ENCODE data around the gene TLN1. TPM values are rescaled to one million over a fixed set of nuclear protein-coding genes. Genes with fewer than 3 reads are reported as not detected.

The TLN1 gene
- total and polyA plus RNA-seq, 2 experiments from 2014 or later: 198 to 527 TPM

DNA sequence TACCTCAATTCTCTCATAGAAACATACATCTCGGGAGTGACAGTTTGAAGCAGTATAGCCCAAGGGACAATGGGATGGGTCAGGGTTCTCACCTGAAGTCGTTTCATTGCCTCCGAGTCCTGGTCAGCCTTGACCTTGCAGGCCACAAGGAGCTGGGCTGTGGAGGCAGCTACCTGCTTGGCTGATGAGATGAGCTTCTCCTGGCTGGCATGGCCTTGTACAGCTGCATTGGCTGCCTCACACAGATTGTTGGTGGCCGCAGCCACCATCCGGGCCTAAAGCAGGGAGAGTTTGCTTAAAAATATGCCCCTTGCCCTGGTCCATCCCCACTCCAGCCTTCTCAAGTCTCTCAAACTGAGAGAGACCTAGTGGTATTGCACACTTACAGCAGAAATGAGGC lies 33.8 kb downstream of the TLN1 start:
- in situ Hi-C loops (cut with MboI): no loop called here
- TF ChIP-seq EZH2 (IDR thresholded peaks at IDR 0.05; ENCODE audit: insufficient read depth, poor library complexity, severe bottlenecking): no peak
- no peak for TF ChIP-seq EZH2phosphoT487 (IDR thresholded peaks at IDR 0.05; ENCODE audit: insufficient read depth, low read depth)
- peaks cover 20% of the 10 kb centered on the region for H3K4me1 ChIP-seq (ENCODE audit: insufficient read depth)
- H3K4me2 ChIP-seq (ENCODE audit: unreplicated experiment): no peak overlapping the region
- peaks cover 24% of the 10 kb centered on the region for H3K79me2 ChIP-seq (ENCODE audit: insufficient read depth)
- no peaks in the 10 kb centered on the region for H3K27me3 ChIP-seq (replicated peaks; ENCODE audit: insufficient read depth)
- no peaks in the 10 kb centered on the region for H3K9me3 ChIP-seq (ENCODE audit: low read depth)
- H3K27ac ChIP-seq: no peak overlapping the region
- no peak overlapping the region for H3K4me3 ChIP-seq
- peaks cover 76% of the 10 kb centered on the region for H3K36me3 ChIP-seq (ENCODE audit: low read depth)
- DNase-seq: no peak
- H3F3A ChIP-seq (ENCODE audit: insufficient read depth): peaks cover 95% of the 10 kb centered on the region
- no peaks in the 10 kb centered on the region for H4K20me1 ChIP-seq (ENCODE audit: insufficient read depth)
- H3K9me2 ChIP-seq (ENCODE audit: insufficient read depth): no peaks in the 10 kb centered on the region
- no peak overlapping the region for H3K9ac ChIP-seq
- H2AFZ ChIP-seq: no peak overlapping the region
- WGBS, 2 experiments (ENCODE audit: low coverage in 1 of 2, low lambda C conversion rate in 2 of 2, missing lambda C conversion rate in 2 of 2): 78 to 85% methylated on average over 5 of the region's 5 CpGs

DNA sequence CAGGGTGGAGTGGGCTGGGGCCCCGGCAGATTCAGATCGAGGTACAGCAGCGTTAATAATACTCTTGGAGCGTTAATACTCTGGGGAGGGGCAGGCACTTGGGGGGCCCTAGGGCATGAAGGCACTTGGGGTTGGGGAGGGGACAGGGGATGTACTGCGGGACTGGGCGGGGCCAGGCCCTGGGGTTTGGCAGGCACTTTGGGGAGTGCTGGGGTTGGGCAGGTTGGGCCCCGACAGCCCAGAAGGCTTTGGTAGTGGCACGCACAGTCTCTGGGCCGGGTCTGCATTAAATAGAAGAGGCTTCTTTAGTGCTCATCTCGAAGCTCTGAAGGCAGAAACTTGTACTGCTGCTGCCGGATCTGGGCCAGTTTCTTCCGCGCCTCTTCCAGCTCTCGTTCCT lies 34.5 kb downstream of the TLN1 start:
- Histone ChIP-seq H4K20me1 (ENCODE audit: insufficient read depth) (no peaks in the 10 kb centered on the region), H3K4me2 (ENCODE audit: unreplicated experiment) (no peak overlapping the region), H3K9me3 (ENCODE audit: low read depth) (no peaks in the 10 kb centered on the region), H3K9ac (no peak overlapping the region), H3F3A (ENCODE audit: insufficient read depth) (peaks cover 91% of the 10 kb centered on the region), H3K27ac (no peak overlapping the region), H3K4me3 (no peak overlapping the region), H3K27me3 (replicated peaks; ENCODE audit: insufficient read depth) (no peaks in the 10 kb centered on the region), H2AFZ (no peak overlapping the region), H3K4me1 (ENCODE audit: insufficient read depth) (peaks cover 20% of the 10 kb centered on the region), H3K9me2 (ENCODE audit: insufficient read depth) (no peaks in the 10 kb centered on the region), H3K79me2 (ENCODE audit: insufficient read depth) (peaks cover 24% of the 10 kb centered on the region), H3K36me3 (ENCODE audit: low read depth) (peaks cover 68% of the 10 kb centered on the region)
- 82 to 87% methylated on average over 12 to 14 of the region's 14 CpGs for WGBS, 2 experiments (ENCODE audit: low coverage in 1 of 2, low lambda C conversion rate in 2 of 2, missing lambda C conversion rate in 2 of 2)
- in situ Hi-C loops (cut with MboI): no loop called here
- DNase-seq: no peak
- TF ChIP-seq EZH2 (IDR thresholded peaks at IDR 0.05; ENCODE audit: insufficient read depth, poor library complexity, severe bottlenecking): no peak
- no peak for TF ChIP-seq EZH2phosphoT487 (IDR thresholded peaks at IDR 0.05; ENCODE audit: insufficient read depth, low read depth)

DNA sequence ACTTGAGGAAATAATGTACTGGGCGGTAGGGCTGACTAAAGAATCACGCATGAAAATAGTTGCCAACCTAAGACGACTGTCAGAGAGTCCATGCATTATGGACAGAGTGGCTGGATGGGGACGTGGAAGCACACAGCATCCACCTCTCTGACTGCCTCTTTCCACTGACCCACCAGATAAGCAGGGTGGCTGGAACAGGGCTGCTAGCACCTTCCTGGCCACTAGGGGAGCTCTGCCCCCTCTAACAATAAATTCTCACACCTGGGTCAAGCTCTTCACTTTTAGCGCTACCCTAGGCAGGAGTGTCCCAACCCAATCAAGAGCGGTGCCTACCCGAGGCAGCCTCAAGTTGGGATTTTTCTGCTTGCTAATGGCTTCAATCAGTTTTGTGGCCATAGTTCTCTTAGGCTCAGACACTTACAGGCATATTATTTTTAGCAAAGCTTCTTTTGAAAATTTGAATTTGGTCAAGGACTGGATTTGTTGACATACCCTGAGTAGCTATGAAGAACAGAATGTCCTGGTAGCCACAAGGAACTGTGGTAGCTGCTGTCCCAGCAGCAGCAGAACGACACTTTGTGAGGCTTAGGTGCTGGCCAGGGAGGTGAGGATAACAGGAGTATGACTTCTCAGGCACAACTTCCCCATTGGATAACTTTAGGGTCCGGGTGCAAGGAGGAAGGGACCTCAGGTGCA lies 35.3 kb downstream of the TLN1 start:
- H3K36me3 ChIP-seq (ENCODE audit: low read depth): peaks cover 60% of the 10 kb centered on the region
- H3K9me2 ChIP-seq (ENCODE audit: insufficient read depth): no peaks in the 10 kb centered on the region
- no peaks in the 10 kb centered on the region for H3K9me3 ChIP-seq (ENCODE audit: low read depth)
- H3K4me2 ChIP-seq (ENCODE audit: unreplicated experiment): no peak overlapping the region
- no peak overlapping the region for H2AFZ ChIP-seq
- TF ChIP-seq EZH2 (IDR thresholded peaks at IDR 0.05; ENCODE audit: insufficient read depth, poor library complexity, severe bottlenecking): no peak
- TF ChIP-seq EZH2phosphoT487 (IDR thresholded peaks at IDR 0.05; ENCODE audit: insufficient read depth, low read depth): no peak
- no peak overlapping the region for H3K9ac ChIP-seq
- peak overlapping the region; percentile 86 for H3K27ac ChIP-seq
- peaks cover 91% of the 10 kb centered on the region for H3F3A ChIP-seq (ENCODE audit: insufficient read depth)
- no peaks in the 10 kb centered on the region for H4K20me1 ChIP-seq (ENCODE audit: insufficient read depth)
- WGBS, 2 experiments (ENCODE audit: low coverage in 1 of 2, low lambda C conversion rate in 2 of 2, missing lambda C conversion rate in 2 of 2): 59 to 62% methylated on average over 9 of the region's 9 CpGs
- no peaks in the 10 kb centered on the region for H3K27me3 ChIP-seq (replicated peaks; ENCODE audit: insufficient read depth)
- DNase-seq: peak; percentile 66
- no peak overlapping the region for H3K4me3 ChIP-seq
- peaks cover 21% of the 10 kb centered on the region for H3K79me2 ChIP-seq (ENCODE audit: insufficient read depth)
- H3K4me1 ChIP-seq (ENCODE audit: insufficient read depth): peaks cover 24% of the 10 kb centered on the region
- in situ Hi-C loops (cut with MboI): no loop called here

DNA sequence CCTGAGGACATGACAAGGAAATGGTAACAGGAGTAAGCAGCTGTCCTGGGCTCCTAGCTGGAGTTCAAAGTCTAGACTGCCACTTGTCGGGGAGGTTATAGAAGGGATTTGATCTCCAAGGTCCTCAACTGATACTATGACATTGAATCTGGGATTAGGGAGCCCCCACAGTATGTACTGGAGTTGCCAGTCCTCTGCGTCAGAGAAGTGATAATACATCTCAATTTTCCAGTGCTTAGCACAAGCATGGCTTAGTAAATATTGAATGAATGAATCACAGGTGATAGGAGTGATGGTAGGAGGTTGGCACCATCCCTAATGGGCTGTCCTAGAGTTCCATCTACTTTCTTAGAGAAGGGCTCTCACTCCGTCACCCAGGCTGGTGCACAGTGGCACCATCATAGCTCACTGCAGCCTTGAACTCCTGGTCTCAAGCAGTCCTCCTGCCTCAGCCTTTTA lies 36.0 kb downstream of the TLN1 start:
- no peaks in the 10 kb centered on the region for H4K20me1 ChIP-seq (ENCODE audit: insufficient read depth)
- no peak overlapping the region for H3K4me2 ChIP-seq (ENCODE audit: unreplicated experiment)
- in situ Hi-C loops (cut with MboI): no loop called here
- DNase-seq: peak; percentile 33
- H3K9me3 ChIP-seq (ENCODE audit: low read depth): no peaks in the 10 kb centered on the region
- peaks cover 28% of the 10 kb centered on the region for H3K4me1 ChIP-seq (ENCODE audit: insufficient read depth)
- H3K9me2 ChIP-seq (ENCODE audit: insufficient read depth): no peaks in the 10 kb centered on the region
- H3K36me3 ChIP-seq (ENCODE audit: low read depth): peaks cover 53% of the 10 kb centered on the region
- peaks cover 90% of the 10 kb centered on the region for H3F3A ChIP-seq (ENCODE audit: insufficient read depth)
- 95 to 96% methylated on average over 3 of the region's 3 CpGs for WGBS, 2 experiments (ENCODE audit: low coverage in 1 of 2, low lambda C conversion rate in 2 of 2, missing lambda C conversion rate in 2 of 2)
- H3K79me2 ChIP-seq (ENCODE audit: insufficient read depth): peaks cover 14% of the 10 kb centered on the region
- H3K9ac ChIP-seq: 0 out of 2 replicates have a peak overlapping the region, but pooled peaks have one; percentile 64
- TF ChIP-seq EZH2phosphoT487 (IDR thresholded peaks at IDR 0.05; ENCODE audit: insufficient read depth, low read depth): no peak
- TF ChIP-seq EZH2 (IDR thresholded peaks at IDR 0.05; ENCODE audit: insufficient read depth, poor library complexity, severe bottlenecking): no peak
- no peak overlapping the region for H2AFZ ChIP-seq
- peak overlapping the region; percentile 86 for H3K27ac ChIP-seq
- H3K27me3 ChIP-seq (replicated peaks; ENCODE audit: insufficient read depth): no peaks in the 10 kb centered on the region
- H3K4me3 ChIP-seq: no peak overlapping the region
